ENCODE measurements around the gene CFAP107. TPM values are rescaled to one million over a fixed set of nuclear protein-coding genes. Genes with fewer than 3 reads are reported as not detected.

The CFAP107 gene
- total and polyA plus RNA-seq, 2 of the 4 experiments (the other 2 are of a cell fraction) = not detected

DNA sequence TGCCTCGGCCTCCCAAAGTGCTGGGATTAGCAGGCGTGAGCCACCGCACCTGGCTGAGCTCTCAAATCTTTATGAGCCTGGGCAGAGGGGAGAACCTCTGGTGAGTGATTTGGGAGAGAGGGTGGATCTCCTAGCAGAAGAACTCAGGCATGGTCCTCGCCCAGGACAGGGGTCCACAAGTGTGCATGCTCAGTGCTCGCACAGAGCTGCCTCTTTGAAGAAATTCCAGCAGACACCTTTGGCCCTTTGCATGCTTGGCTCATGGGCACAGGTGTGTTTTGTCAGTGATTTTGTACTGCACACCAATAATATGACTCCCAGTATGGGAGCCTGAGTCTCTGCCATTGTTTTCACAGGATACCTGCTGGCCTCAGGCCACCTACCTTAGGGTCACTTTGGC lies 15.8 kb downstream of the CFAP107 start:
- Histone ChIP-seq H2BK120ac (ENCODE audit: low read depth, low read length) (no peak overlapping the region), H2AK5ac (ENCODE audit: low read depth, low read length) (no peak overlapping the region), H2AK9ac (replicated peaks; ENCODE audit: low read depth, low read length, poor library complexity) (no peak overlapping the region), H3K9me1 (ENCODE audit: insufficient read depth, low read length) (no peaks in the 10 kb centered on the region), H3K79me1 (ENCODE audit: low read depth in 1 of 2, low read length in 2 of 2) (no peaks in the 10 kb centered on the region), H3K4me1 (ENCODE audit: control insufficient read depth, insufficient read depth, low read length) (no peaks in the 10 kb centered on the region), H3K4ac (ENCODE audit: low read depth, low read length) (no peak overlapping the region), H2BK20ac (ENCODE audit: low read depth, low read length) (no peak overlapping the region), H3K56ac (ENCODE audit: extremely low read depth, insufficient read depth, low read length) (no peak overlapping the region), H3K4me2 (ENCODE audit: low read depth, low read length) (no peak overlapping the region), H3K4me3 (ENCODE audit: insufficient read depth, low read depth, low read length) (no peak overlapping the region), H2AFZ (replicated peaks; ENCODE audit: low read length, poor library complexity) (no peak overlapping the region), H2BK15ac (ENCODE audit: low read depth, low read length) (no peak overlapping the region), H3K9me3 (ENCODE audit: control insufficient read depth, insufficient read depth, low read length) (peaks cover 24% of the 10 kb centered on the region), H3K9ac (ENCODE audit: low read depth, low read length) (no peak overlapping the region), H3K18ac (ENCODE audit: low read depth, low read length) (no peak overlapping the region), H3K27ac (ENCODE audit: insufficient read depth, low read length) (no peak overlapping the region), H3K23ac (ENCODE audit: low read depth, low read length) (no peak overlapping the region), H4K8ac (ENCODE audit: low read depth in 2 of 2, low read length in 2 of 2) (no peak overlapping the region), H3K27me3 (ENCODE audit: control insufficient read depth, insufficient read depth, low read length) (no peaks in the 10 kb centered on the region), H4K91ac (ENCODE audit: insufficient read depth, low read depth, low read length) (no peak overlapping the region), H3K36me3 (ENCODE audit: control insufficient read depth, insufficient read depth, low read length) (no peaks in the 10 kb centered on the region), H4K5ac (ENCODE audit: low read depth, low read length) (no peak overlapping the region), H3K14ac (replicated peaks; ENCODE audit: low read depth, low read length) (no peak overlapping the region), H4K20me1 (ENCODE audit: insufficient read depth, low read length) (no peaks in the 10 kb centered on the region), H2BK5ac (ENCODE audit: low read depth, low read length, poor library complexity, severe bottlenecking) (no peak overlapping the region)
- no peak for ATAC-seq (ENCODE audit: low read depth)
- 75% methylated on average over 3 of the region's 5 CpGs; no CpG with 5 or more reads in 1 of the 2 experiments for WGBS, 2 experiments (ENCODE audit: extremely low coverage in 2 of 2, insufficient read length in 1 of 2)
- no TSS peak for BruUV-seq (replicated peaks)
- dilution Hi-C loops (cut with HindIII; ENCODE audit: low sequenced_read_pairs, unreplicated experiment) = no loop called here
- no peak for DNase-seq
- CTCF ChIA-PET = no interaction called here
- in situ Hi-C loops (cut with MboI; ENCODE audit: low sequenced_read_pairs) = no loop called here
- no peak for TF ChIP-seq FOS (IDR thresholded peaks at IDR 0.05; ENCODE audit: low read depth, low read length)
- no peak for TF ChIP-seq SMC3 (IDR thresholded peaks at IDR 0.05; ENCODE audit: low read depth, low read length)
- intact Hi-C loops (cut with micrococcal nuclease) = no loop called here
- POLR2A ChIA-PET (ENCODE audit: unreplicated experiment) = no interaction called here

All from IMR-90 (cell line).